Measurements from ENCODE around the gene CAPS. TPM values are rescaled to one million over a fixed set of nuclear protein-coding genes. Genes with fewer than 3 reads are reported as not detected.

The CAPS gene
- total RNA-seq, 1 donor from 2014 or later: 14.4 TPM

DNA sequence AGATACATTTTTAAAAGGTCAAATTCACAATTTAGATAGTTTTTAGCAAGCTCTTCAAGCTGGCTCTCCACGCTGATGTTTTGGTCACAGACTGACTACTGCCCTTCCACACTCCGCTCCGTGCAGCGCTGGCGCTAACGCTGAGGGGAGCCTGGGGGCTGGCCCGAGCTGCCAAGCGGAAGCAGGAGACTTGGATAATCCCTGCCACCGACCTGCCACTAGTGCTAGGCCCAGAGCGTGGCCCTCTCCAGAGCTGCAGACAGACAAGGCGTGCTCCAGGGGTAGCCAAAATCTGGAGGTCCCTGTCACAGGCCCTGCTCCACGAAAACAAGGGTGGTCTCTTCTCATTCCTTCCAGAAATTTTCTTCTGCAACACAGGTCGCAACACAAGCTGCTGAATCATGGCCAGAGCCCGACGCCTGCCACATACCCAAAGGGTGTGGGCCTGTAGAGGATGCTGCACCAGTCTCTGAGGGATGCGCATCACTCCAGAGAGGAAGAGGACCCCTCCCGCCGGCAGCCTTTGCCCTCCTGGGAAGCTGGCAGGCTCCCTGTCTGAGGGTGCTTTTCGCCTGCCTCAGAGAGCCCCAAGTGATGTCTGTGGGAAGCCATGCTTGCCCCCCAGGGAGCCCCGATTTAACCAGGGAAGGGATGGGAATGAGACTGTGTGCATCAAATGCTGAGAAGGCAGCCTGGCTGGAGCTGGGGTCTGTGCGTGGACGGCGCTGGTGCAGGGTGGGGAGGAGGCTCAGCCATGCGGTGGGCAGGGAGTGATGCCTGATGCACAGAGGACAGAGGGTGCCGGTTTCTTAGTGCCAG, 21.6 kb downstream of the CAPS start:
- H3K4me1 Mint-ChIP-seq (ENCODE audit: unreplicated experiment): peaks cover 34% of the 10 kb centered on the region
- TF ChIP-seq, protein P1, sequence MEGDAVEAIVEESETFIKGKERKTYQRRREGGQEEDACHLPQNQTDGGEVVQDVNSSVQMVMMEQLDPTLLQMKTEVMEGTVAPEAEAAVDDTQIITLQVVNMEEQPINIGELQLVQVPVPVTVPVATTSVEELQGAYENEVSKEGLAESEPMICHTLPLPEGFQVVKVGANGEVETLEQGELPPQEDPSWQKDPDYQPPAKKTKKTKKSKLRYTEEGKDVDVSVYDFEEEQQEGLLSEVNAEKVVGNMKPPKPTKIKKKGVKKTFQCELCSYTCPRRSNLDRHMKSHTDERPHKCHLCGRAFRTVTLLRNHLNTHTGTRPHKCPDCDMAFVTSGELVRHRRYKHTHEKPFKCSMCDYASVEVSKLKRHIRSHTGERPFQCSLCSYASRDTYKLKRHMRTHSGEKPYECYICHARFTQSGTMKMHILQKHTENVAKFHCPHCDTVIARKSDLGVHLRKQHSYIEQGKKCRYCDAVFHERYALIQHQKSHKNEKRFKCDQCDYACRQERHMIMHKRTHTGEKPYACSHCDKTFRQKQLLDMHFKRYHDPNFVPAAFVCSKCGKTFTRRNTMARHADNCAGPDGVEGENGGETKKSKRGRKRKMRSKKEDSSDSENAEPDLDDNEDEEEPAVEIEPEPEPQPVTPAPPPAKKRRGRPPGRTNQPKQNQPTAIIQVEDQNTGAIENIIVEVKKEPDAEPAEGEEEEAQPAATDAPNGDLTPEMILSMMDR (IDR thresholded peaks at IDR 0.05): no peak
- H3K27me3 Mint-ChIP-seq (ENCODE audit: unreplicated experiment): no peaks in the 10 kb centered on the region
- H3K4me3 Mint-ChIP-seq (ENCODE audit: unreplicated experiment): peak overlapping the region; percentile 60
- no peak for DNase-seq (ENCODE audit: extremely low spot score, unreplicated experiment)
- peak overlapping the region; percentile 96 for H3K27ac Mint-ChIP-seq (ENCODE audit: unreplicated experiment)
- H3K9me3 Mint-ChIP-seq (ENCODE audit: unreplicated experiment): no peaks in the 10 kb centered on the region
- peaks cover 17% of the 10 kb centered on the region for H3K36me3 Mint-ChIP-seq (ENCODE audit: unreplicated experiment)

DNA sequence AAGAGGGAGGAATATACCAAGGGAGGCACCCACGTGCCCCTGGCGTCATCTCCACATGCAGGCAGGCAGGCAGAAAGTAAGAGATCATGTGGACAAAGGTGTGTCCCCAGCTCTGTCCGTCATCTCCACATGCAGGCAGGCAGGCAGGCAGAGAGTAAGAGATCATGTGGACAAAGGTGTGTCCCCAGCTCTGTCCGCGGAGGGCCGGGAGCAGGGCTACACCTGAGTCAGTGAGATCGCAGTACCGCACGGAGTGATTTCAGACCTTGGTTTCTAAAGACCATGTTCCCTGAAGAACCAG, 22.2 kb downstream of the CAPS start:
- peak overlapping the region; percentile 96 for H3K27ac Mint-ChIP-seq (ENCODE audit: unreplicated experiment)
- H3K27me3 Mint-ChIP-seq (ENCODE audit: unreplicated experiment): no peaks in the 10 kb centered on the region
- peaks cover 17% of the 10 kb centered on the region for H3K36me3 Mint-ChIP-seq (ENCODE audit: unreplicated experiment)
- DNase-seq (ENCODE audit: extremely low spot score, unreplicated experiment): no peak
- no peaks in the 10 kb centered on the region for H3K9me3 Mint-ChIP-seq (ENCODE audit: unreplicated experiment)
- H3K4me1 Mint-ChIP-seq (ENCODE audit: unreplicated experiment): peaks cover 34% of the 10 kb centered on the region
- TF ChIP-seq, protein P1 (IDR thresholded peaks at IDR 0.05): no peak
- H3K4me3 Mint-ChIP-seq (ENCODE audit: unreplicated experiment): no peak overlapping the region

DNA sequence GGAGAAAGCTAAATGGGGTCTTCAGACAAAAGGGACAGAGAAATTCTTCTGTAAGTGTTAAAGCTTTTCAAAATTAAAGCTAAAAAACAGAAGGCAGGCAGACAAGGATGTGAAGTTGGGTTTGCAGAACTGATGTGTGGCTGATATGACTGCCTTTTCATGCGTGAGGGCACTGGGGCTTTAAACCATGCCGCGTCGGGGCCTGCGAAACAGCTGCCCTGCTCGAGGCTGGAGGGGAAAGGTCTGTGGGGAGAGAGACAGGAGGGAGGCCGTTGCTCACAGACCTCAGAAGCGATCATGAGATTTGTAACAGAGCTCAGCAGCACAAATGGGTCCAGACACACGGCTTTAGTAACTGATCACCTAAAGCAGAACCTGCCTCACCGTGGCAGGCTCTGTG, 23.5 kb downstream of the CAPS start:
- TF ChIP-seq, protein P1 (IDR thresholded peaks at IDR 0.05): no peak
- Mint-ChIP-seq H3K4me1 (ENCODE audit: unreplicated experiment) (peaks cover 34% of the 10 kb centered on the region), H3K27me3 (ENCODE audit: unreplicated experiment) (no peaks in the 10 kb centered on the region), H3K36me3 (ENCODE audit: unreplicated experiment) (peaks cover 15% of the 10 kb centered on the region), H3K4me3 (ENCODE audit: unreplicated experiment) (no peak overlapping the region), H3K27ac (ENCODE audit: unreplicated experiment) (peak overlapping the region; percentile 96), H3K9me3 (ENCODE audit: unreplicated experiment) (no peaks in the 10 kb centered on the region)
- no peak for DNase-seq (ENCODE audit: extremely low spot score, unreplicated experiment)

DNA sequence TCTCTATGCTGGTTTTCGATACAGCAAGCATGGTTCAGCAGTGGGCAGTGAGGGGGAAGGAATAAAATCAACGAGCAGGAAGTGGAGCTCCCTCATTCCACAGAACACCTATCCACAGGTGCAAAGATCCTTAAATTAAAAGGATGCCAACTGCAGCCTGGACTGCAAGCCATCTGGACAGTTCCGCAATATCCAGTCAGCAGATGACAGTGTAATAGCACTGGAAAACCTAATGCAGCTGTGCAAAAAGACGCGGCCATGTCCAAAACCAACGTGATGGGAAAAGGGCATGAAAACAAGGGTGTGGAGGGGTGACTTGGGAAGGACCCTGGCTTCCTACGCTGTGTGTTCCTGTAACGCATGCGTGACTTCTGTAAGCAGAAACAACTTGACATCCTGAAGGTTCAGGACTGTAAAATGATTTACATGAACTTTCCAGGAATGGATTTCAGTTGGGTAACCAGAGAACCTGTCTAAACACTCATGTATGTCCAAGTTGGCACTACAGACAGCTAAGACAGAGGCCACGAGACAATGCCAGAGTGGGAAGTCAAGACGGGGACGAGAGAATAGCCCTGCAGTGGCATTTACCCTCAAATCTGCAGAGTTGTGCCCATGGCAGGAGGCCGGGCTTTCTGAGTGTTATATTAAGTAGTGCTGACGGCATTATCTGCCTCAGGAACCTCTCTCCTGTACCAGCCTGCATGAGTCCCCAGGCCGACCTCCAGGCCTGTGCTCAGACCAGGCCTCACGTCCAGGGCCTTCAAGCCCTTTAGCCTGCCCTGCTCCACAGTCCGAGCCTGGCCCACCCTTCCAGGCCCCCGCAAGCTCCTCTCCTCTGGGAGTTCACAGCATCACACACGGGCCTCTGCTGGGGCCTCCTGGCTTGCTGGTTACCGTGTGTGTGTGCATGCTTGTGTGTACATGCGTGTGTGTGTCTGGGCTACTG, 26.5 kb downstream of the CAPS start:
- Mint-ChIP-seq H3K4me3 (ENCODE audit: unreplicated experiment) (no peak overlapping the region), H3K9me3 (ENCODE audit: unreplicated experiment) (no peaks in the 10 kb centered on the region), H3K27ac (ENCODE audit: unreplicated experiment) (no peak overlapping the region), H3K4me1 (ENCODE audit: unreplicated experiment) (peaks cover 14% of the 10 kb centered on the region), H3K36me3 (ENCODE audit: unreplicated experiment) (peaks cover 16% of the 10 kb centered on the region), H3K27me3 (ENCODE audit: unreplicated experiment) (no peaks in the 10 kb centered on the region)
- TF ChIP-seq, protein P1 (IDR thresholded peaks at IDR 0.05): no peak
- DNase-seq (ENCODE audit: extremely low spot score, unreplicated experiment): no peak

DNA sequence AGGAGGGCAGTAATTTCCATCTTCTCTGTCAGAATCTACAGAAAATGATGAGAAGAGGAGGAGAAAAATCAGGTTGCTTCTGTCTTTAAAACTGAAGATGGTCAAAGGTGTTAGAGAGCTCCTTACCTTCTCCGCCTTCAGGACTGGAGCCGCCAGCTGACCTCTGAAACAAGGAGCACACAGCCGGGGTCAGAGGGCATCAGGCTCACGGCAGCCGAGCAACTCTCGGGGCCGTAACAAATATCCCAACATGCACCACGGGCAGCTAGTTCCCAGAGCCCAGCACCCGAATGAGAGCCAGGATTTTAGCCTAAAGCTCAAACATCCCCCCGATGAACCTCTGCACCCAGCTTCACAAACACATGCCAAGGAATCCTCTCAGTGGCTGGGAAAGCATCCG, 27.6 kb downstream of the CAPS start:
- peaks cover 14% of the 10 kb centered on the region for H3K36me3 Mint-ChIP-seq (ENCODE audit: unreplicated experiment)

More for the DNA sequence above, 27.6 kb downstream of the CAPS start:
- H3K4me3 Mint-ChIP-seq (ENCODE audit: unreplicated experiment): no peak overlapping the region
- no peaks in the 10 kb centered on the region for H3K27me3 Mint-ChIP-seq (ENCODE audit: unreplicated experiment)
- TF ChIP-seq, protein P1 (IDR thresholded peaks at IDR 0.05): no peak
- DNase-seq (ENCODE audit: extremely low spot score, unreplicated experiment): no peak
- H3K4me1 Mint-ChIP-seq (ENCODE audit: unreplicated experiment): peaks cover 6% of the 10 kb centered on the region
- no peak overlapping the region for H3K27ac Mint-ChIP-seq (ENCODE audit: unreplicated experiment)
- H3K9me3 Mint-ChIP-seq (ENCODE audit: unreplicated experiment): no peaks in the 10 kb centered on the region

Data from osteocyte (in vitro differentiated cells).